ENCODE measurements around the gene ZNF491. TPM values are rescaled to one million over a fixed set of nuclear protein-coding genes. Genes with fewer than 3 reads are reported as not detected.

The ZNF491 gene
- total and polyA plus RNA-seq, 9 of the 15 experiments (the other 6 are each of a cell fraction or from before 2014, with no cell fraction given): 0.19 to 0.95 (median 0.39) TPM; not detected in 1

DNA sequence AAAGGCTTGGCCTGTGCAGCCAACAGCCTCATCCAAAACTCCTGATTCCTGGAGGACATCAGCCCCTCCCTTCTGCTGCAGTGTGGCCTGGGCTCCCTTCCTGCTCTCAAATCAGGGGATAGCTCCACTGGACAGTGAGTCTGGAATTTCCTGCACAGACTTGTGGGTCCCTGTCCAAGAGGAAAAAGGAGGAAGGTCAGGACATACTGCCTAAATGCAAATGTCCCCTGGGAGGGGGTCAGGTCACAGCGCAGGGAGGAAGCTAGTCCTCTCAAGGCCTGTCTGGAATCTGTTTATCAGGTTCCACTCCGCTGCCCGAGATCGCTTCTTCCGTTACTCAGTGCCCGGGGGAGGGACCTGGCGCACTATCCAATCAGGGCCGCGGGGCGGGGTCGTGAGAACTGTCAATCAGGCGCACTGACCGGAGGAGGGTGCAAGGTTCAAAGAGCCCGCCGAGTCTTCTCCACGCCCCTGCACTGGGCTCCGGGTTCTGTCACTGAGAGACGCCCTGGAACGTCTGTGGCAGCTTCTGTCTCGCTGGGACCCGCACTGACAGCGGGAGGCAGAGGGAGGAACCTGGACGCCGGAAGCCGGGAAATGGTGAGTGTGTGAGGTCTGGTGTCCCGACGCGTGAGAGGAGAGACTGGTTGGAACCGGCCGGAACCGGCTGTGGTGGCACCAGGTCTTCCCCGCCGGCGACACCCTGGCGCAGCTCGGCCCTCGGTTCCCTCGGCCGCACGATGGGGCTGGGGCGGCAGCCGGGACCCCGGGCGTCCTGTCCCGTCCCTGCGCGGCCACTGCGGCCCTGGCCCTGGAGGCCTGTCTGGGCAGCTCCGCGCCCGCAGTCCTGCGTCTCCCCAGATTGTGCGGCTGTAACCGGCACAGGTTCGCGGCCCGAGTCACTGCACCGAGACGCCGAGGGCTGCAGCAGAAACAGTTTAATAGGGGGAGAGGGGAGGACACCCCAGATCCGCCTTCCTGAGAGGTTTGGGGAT is 31.4 kb upstream of the ZNF491 start, which contains the start of gene ZNF441 (continued):
- TF ChIP-seq GABPA (tag; conservative IDR thresholded peaks at IDR 0.05; ENCODE audit: low read depth): peak; percentile 84
- TF ChIP-seq, protein P1, sequence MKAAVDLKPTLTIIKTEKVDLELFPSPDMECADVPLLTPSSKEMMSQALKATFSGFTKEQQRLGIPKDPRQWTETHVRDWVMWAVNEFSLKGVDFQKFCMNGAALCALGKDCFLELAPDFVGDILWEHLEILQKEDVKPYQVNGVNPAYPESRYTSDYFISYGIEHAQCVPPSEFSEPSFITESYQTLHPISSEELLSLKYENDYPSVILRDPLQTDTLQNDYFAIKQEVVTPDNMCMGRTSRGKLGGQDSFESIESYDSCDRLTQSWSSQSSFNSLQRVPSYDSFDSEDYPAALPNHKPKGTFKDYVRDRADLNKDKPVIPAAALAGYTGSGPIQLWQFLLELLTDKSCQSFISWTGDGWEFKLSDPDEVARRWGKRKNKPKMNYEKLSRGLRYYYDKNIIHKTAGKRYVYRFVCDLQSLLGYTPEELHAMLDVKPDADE (conservative IDR thresholded peaks at IDR 0.05; ENCODE audit: control insufficient read depth, low read depth, low read length): peak; percentile 56
- TF ChIP-seq MTA1 (IDR thresholded peaks at IDR 0.05; ENCODE audit: borderline replicate concordance): peak; percentile 13; the same call in 1 of the 2 replicates
- peak; percentile 57; the same call in 1 of the 2 replicates for TF ChIP-seq FOXP1 (CRISPR knock-in tag; IDR thresholded peaks at IDR 0.05)
- peak; percentile 32 for TF ChIP-seq NEUROD1 (IDR thresholded peaks at IDR 0.05; ENCODE audit: borderline replicate concordance, low read depth, low read length, partially characterized antibody)
- TF ChIP-seq SP2 (IDR thresholded peaks at IDR 0.05; ENCODE audit: extremely low read depth, low read depth, low read length, poor library complexity, severe bottlenecking): peak; percentile 56
- TF ChIP-seq YY1 (IDR thresholded peaks at IDR 0.05; ENCODE audit: borderline replicate concordance in 1 of 3, control insufficient read depth in 1 of 3, extremely low read depth in 1 of 3, insufficient read depth in 3 of 3, insufficient read length in 1 of 3, insufficient replicate concordance in 2 of 3, low read depth in 1 of 3, low read length in 2 of 3): peak in 1 of 3 experiments; percentile 21
- TF ChIP-seq, protein P2, sequence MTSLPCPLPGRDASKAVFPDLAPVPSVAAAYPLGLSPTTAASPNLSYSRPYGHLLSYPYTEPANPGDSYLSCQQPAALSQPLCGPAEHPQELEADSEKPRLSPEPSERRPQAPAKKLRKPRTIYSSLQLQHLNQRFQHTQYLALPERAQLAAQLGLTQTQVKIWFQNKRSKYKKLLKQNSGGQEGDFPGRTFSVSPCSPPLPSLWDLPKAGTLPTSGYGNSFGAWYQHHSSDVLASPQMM (CRISPR knock-in tag; IDR thresholded peaks at IDR 0.05): no peak
- TF ChIP-seq, protein P3, sequence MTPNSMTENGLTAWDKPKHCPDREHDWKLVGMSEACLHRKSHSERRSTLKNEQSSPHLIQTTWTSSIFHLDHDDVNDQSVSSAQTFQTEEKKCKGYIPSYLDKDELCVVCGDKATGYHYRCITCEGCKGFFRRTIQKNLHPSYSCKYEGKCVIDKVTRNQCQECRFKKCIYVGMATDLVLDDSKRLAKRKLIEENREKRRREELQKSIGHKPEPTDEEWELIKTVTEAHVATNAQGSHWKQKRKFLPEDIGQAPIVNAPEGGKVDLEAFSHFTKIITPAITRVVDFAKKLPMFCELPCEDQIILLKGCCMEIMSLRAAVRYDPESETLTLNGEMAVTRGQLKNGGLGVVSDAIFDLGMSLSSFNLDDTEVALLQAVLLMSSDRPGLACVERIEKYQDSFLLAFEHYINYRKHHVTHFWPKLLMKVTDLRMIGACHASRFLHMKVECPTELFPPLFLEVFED (CRISPR knock-in tag; conservative IDR thresholded peaks at IDR 0.05): peak; percentile 74; the same call in 1 of the 2 replicates
- no peak for TF ChIP-seq MAFG (tag; conservative IDR thresholded peaks at IDR 0.05)
- peak; percentile 31; the same call in 1 of the 2 replicates for TF ChIP-seq ZBTB17 (CRISPR knock-in tag; IDR thresholded peaks at IDR 0.05)
- TF ChIP-seq, protein P4, sequence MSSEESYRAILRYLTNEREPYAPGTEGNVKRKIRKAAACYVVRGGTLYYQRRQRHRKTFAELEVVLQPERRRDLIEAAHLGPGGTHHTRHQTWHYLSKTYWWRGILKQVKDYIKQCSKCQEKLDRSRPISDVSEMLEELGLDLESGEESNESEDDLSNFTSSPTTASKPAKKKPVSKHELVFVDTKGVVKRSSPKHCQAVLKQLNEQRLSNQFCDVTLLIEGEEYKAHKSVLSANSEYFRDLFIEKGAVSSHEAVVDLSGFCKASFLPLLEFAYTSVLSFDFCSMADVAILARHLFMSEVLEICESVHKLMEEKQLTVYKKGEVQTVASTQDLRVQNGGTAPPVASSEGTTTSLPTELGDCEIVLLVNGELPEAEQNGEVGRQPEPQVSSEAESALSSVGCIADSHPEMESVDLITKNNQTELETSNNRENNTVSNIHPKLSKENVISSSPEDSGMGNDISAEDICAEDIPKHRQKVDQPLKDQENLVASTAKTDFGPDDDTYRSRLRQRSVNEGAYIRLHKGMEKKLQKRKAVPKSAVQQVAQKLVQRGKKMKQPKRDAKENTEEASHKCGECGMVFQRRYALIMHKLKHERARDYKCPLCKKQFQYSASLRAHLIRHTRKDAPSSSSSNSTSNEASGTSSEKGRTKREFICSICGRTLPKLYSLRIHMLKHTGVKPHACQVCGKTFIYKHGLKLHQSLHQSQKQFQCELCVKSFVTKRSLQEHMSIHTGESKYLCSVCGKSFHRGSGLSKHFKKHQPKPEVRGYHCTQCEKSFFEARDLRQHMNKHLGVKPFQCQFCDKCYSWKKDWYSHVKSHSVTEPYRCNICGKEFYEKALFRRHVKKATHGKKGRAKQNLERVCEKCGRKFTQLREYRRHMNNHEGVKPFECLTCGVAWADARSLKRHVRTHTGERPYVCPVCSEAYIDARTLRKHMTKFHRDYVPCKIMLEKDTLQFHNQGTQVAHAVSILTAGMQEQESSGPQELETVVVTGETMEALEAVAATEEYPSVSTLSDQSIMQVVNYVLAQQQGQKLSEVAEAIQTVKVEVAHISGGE (CRISPR knock-in tag; IDR thresholded peaks at IDR 0.05): peak in 2 of 3 experiments; percentile 64 to 89; a peak in 4 of 6 replicates

Measured in K562 (cell line).